Measurements from ENCODE around the gene ABCA1. TPM values are rescaled to one million over a fixed set of nuclear protein-coding genes. Genes with fewer than 3 reads are reported as not detected.

The ABCA1 gene
- total RNA-seq, 2 experiments from 2014 or later: 14.1 to 16.9 TPM

DNA sequence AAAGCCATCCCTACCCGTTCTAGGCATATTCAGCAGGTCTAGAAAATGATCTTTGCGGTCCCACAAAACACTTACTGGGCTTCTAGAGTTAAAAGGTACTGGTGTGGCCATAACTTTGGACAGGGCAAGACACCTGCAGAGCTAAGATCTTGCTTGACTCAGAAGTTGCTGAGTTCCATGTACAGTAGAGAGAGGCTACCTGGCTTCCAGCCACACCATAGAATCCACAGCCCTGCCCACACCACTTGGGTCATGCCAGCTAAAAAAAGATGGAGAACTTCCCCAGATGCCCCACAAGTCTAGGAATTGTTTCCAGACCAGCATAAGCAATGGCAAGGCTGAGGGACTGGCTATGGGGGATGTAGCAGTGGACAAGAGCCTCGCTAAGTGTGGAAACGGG, 52.1 kb downstream of the ABCA1 start:
- peaks cover 0 to 4% of the 10 kb centered on the region in 2 experiments for H3K9me3 ChIP-seq (ENCODE audit: control insufficient read depth in 1 of 2, insufficient read depth in 1 of 2, low read length in 2 of 2)
- no peaks in the 10 kb centered on the region for H3K4me1 ChIP-seq (ENCODE audit: insufficient read depth, low read length)
- Mint-ChIP-seq H3K4me3 (no peak overlapping the region), H3K27me3 (no peaks in the 10 kb centered on the region), H3K27ac (no peak overlapping the region), H3K9me3 (no peaks in the 10 kb centered on the region), H3K4me1 (ENCODE audit: low read depth) (no peaks in the 10 kb centered on the region), H3K36me3 (ENCODE audit: low read depth) (peaks cover 62% of the 10 kb centered on the region)
- H3K27ac ChIP-seq (ENCODE audit: low read depth in 1 of 2, low read length in 2 of 2): no peak overlapping the region
- ATAC-seq (ENCODE audit: poor library complexity) (no peak), DNase-seq (no peak)
- no peaks in the 10 kb centered on the region for H3K27me3 ChIP-seq (ENCODE audit: control insufficient read depth in 1 of 2, insufficient read depth in 2 of 2, low read length in 2 of 2)
- ChIA-PET POLR2A (no interaction called here), CTCF (no interaction called here)
- TF ChIP-seq, protein P1, sequence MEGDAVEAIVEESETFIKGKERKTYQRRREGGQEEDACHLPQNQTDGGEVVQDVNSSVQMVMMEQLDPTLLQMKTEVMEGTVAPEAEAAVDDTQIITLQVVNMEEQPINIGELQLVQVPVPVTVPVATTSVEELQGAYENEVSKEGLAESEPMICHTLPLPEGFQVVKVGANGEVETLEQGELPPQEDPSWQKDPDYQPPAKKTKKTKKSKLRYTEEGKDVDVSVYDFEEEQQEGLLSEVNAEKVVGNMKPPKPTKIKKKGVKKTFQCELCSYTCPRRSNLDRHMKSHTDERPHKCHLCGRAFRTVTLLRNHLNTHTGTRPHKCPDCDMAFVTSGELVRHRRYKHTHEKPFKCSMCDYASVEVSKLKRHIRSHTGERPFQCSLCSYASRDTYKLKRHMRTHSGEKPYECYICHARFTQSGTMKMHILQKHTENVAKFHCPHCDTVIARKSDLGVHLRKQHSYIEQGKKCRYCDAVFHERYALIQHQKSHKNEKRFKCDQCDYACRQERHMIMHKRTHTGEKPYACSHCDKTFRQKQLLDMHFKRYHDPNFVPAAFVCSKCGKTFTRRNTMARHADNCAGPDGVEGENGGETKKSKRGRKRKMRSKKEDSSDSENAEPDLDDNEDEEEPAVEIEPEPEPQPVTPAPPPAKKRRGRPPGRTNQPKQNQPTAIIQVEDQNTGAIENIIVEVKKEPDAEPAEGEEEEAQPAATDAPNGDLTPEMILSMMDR (IDR thresholded peaks at IDR 0.05): no peak
- intact Hi-C loops (cut with DNase I, micrococcal nuclease): no loop called here
- H3K4me3 ChIP-seq (ENCODE audit: low read length): no peak overlapping the region
- H3K36me3 ChIP-seq (ENCODE audit: insufficient read depth, low read length): no peaks in the 10 kb centered on the region

DNA sequence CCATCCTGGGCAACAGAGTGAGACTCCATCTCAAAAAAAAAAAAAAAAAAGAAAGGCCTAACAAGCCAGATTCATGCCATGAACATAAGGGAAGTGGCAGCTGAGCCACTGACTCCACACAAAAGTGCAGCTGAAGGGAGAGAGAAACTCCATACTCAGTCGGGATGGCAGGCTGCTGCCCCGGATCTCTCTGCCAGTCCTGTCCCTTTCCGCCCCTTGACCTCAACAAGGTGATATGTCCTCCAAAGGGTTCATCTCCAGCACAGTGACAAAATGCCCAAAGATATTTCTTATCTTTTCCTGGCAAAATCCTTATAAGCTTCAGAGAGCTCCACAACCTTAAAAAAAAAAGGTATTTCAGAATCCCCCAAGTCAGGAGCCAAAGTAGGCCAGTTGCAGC, 52.6 kb downstream of the ABCA1 start:
- TF ChIP-seq, protein P1 (IDR thresholded peaks at IDR 0.05): no peak
- ATAC-seq (ENCODE audit: poor library complexity) (no peak), DNase-seq (no peak)
- H3K9me3 ChIP-seq (ENCODE audit: control insufficient read depth in 1 of 2, insufficient read depth in 1 of 2, low read length in 2 of 2): peaks cover 0 to 4% of the 10 kb centered on the region in 2 experiments
- intact Hi-C loops (cut with DNase I, micrococcal nuclease): no loop called here
- Mint-ChIP-seq H3K27me3 (no peaks in the 10 kb centered on the region), H3K9me3 (no peaks in the 10 kb centered on the region), H3K4me1 (ENCODE audit: low read depth) (no peaks in the 10 kb centered on the region), H3K36me3 (ENCODE audit: low read depth) (peaks cover 61% of the 10 kb centered on the region), H3K4me3 (no peak overlapping the region), H3K27ac (no peak overlapping the region)
- no peaks in the 10 kb centered on the region for H3K36me3 ChIP-seq (ENCODE audit: insufficient read depth, low read length)
- ChIA-PET CTCF (no interaction called here), POLR2A (no interaction called here)
- H3K4me3 ChIP-seq (ENCODE audit: low read length): no peak overlapping the region
- H3K4me1 ChIP-seq (ENCODE audit: insufficient read depth, low read length): no peaks in the 10 kb centered on the region
- no peaks in the 10 kb centered on the region for H3K27me3 ChIP-seq (ENCODE audit: control insufficient read depth in 1 of 2, insufficient read depth in 2 of 2, low read length in 2 of 2)
- no peak overlapping the region for H3K27ac ChIP-seq (ENCODE audit: low read depth in 1 of 2, low read length in 2 of 2)

DNA sequence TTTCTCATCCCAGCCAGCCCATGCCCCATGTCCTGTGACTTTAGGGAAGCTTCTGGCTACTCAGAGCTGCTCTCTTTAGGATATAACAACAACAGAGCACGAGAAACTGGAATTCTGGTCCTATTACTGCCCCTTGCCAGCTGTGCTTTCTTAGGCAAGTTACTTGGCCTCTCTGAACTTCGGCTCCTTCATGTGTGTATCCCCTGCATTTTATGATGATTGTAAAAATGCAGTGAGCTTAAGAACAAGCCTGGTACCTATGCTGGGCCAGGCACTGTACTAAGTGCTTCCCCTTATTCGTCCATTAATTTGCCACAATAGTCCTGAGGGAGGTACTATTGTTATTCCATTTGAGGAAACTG, 54.5 kb downstream of the ABCA1 start:
- TF ChIP-seq, protein P1 (IDR thresholded peaks at IDR 0.05): no peak
- ATAC-seq (ENCODE audit: poor library complexity) (no peak), DNase-seq (no peak)
- Histone ChIP-seq H3K4me1 (ENCODE audit: insufficient read depth, low read length) (peaks cover 4% of the 10 kb centered on the region), H3K36me3 (ENCODE audit: insufficient read depth, low read length) (no peaks in the 10 kb centered on the region), H3K4me3 (ENCODE audit: low read length) (no peak overlapping the region), H3K27ac (ENCODE audit: low read depth in 1 of 2, low read length in 2 of 2) (no peak overlapping the region), H3K9me3 (ENCODE audit: control insufficient read depth in 1 of 2, insufficient read depth in 1 of 2, low read length in 2 of 2) (peaks cover 0 to 4% of the 10 kb centered on the region in 2 experiments), H3K27me3 (ENCODE audit: control insufficient read depth in 1 of 2, insufficient read depth in 2 of 2, low read length in 2 of 2) (no peaks in the 10 kb centered on the region)
- Mint-ChIP-seq H3K9me3 (no peaks in the 10 kb centered on the region), H3K27ac (no peak overlapping the region), H3K4me3 (no peak overlapping the region), H3K27me3 (no peaks in the 10 kb centered on the region), H3K4me1 (ENCODE audit: low read depth) (peaks cover 3% of the 10 kb centered on the region), H3K36me3 (ENCODE audit: low read depth) (peaks cover 57% of the 10 kb centered on the region)
- intact Hi-C loops (cut with DNase I, micrococcal nuclease): no loop called here
- ChIA-PET CTCF (no interaction called here), POLR2A (no interaction called here)
